GM12875 (cell line): Measurements from ENCODE around the gene AURKB.

Experiments
- H3K4me3 ChIP-seq: one replicate; pipeline ENCODE4 v1.5.1; 2011; ENCODE audit warnings: low read depth, low read length, control low read depth
- TF ChIP-seq, protein P1 (sequence below): IDR thresholded peaks from 2 replicates; pipeline ENCODE4 v1.5.1; 2011; ENCODE audit warnings: low read depth, mild to moderate bottlenecking, control low read depth, inconsistent platforms, low read length, moderate library complexity, borderline replicate concordance; ENCODE audit not compliant: insufficient read depth

The AURKB gene

DNA sequence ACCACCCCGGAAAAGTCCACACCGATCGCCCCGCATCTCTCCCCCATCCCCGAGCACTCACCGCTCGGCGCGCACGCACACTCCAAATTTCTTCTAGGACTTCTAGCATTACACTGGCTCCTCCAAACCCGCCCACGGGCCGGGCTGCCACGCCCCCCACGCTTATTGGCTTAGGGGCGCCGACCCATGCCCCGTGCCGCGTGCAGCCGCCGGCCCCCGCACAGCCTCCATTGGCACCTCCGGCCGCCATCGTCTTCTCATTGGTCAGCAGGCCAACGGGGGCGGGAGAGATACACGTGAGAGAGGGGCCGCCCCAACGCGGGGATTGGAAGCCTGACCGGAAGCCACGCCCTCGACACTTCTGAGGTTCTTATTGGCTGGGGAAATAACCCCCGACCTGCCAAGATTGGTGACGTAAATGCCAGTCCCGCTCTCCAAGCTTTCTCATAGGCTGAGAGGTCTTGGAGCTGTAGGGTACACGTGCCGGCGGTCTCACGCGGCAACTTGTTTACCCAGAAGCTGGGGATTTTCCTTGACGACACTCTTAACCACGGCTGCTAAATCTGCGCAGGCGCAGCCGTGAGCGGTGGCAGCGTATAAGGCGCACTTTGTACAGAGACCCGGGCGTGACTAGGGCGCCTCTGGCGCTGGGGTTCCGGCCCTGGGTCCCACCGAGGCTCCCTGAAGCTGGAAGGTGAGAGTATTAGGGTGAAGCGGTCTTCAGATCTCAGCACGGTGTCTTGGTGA, 54.0 kb downstream of the AURKB start:
- H3K4me3 ChIP-seq: peak overlapping the region; percentile 68
- TF ChIP-seq, protein P1, sequence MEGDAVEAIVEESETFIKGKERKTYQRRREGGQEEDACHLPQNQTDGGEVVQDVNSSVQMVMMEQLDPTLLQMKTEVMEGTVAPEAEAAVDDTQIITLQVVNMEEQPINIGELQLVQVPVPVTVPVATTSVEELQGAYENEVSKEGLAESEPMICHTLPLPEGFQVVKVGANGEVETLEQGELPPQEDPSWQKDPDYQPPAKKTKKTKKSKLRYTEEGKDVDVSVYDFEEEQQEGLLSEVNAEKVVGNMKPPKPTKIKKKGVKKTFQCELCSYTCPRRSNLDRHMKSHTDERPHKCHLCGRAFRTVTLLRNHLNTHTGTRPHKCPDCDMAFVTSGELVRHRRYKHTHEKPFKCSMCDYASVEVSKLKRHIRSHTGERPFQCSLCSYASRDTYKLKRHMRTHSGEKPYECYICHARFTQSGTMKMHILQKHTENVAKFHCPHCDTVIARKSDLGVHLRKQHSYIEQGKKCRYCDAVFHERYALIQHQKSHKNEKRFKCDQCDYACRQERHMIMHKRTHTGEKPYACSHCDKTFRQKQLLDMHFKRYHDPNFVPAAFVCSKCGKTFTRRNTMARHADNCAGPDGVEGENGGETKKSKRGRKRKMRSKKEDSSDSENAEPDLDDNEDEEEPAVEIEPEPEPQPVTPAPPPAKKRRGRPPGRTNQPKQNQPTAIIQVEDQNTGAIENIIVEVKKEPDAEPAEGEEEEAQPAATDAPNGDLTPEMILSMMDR: peak; percentile 24; the same call in 1 of the 2 replicates

DNA sequence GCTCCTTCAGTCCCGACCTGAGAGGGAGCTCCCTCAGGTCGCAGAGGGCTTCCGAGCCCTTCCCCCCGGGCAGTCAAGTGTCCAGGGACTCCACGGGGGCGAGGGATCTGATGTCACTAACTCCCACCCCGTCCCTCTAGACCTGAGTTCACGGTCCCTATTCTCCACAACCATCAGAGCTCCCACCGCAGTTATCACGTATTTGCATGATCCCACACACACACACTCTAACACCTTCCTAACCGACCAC, 54.5 kb downstream of the AURKB start:
- TF ChIP-seq, protein P1: no peak
- peak overlapping the region; percentile 68 for H3K4me3 ChIP-seq

DNA sequence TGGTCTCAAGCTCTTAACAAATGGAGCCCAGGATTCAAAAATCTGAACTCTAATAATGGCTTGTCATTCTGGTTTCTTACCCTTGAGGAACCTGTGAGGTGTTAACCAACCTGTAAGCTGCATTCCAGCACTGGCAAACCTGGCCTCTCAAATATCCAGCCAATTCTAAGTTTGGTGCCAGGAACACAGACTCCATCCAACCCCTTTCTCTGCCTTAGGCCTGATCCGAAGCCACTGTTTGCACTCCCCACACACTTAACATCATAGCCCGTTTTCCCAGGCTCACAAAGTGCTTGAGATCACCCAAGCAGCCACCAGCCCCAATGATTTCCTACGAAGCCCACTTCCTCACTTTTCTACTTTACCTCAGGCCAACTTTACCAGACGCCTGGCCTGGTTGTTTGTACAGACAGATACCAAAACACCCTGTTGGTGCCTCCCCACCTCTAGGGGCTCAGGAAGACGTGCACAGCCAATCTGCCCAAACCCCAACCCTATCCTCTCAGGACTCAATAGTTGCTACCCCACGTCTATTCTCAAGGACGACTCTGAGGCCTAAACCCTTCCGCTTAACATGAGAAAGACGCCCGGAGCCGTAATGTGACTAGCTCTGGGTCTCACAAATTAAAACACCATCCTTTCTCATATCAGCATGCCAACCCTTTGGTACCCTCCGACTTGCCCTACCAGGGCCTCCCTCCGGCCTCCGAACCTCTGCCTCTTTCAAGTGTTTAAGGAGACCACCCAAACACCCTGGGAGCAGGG, 55.0 kb downstream of the AURKB start:
- TF ChIP-seq, protein P1: no peak
- peak overlapping the region; percentile 68 for H3K4me3 ChIP-seq
